Fibroblast of villous mesenchyme (primary cell): Measurements from ENCODE around the gene EEF1A2. TPM values are rescaled to one million over a fixed set of nuclear protein-coding genes. Genes with fewer than 3 reads are reported as not detected.

Experiments
- DNase-seq: peaks from one replicate; pipeline ENCODE4 v3.0.0-alpha.2; 2010; ENCODE audit warnings: low read depth
- H3K4me3 ChIP-seq: 2 replicates; pipeline ENCODE4 v1.5.1; 2011; ENCODE audit warnings: low read depth, mild to moderate bottlenecking, low read length
- total RNA-seq: library from RNA; depleted of rRNA; stranded (reverse); fragments of >200 nt; gene quantifications from 2 replicates; pipeline ENCODE4 v1.2.3, GENCODE V29; 2012
- TF ChIP-seq, protein P1 (sequence below): IDR thresholded peaks from 2 replicates; pipeline ENCODE4 v1.5.1; 2012; ENCODE audit warnings: low read depth, mild to moderate bottlenecking, low read length; ENCODE audit not compliant: insufficient read depth

EEF1A2 gene
- total RNA-seq, 1 donor: 0.43 TPM

DNA sequence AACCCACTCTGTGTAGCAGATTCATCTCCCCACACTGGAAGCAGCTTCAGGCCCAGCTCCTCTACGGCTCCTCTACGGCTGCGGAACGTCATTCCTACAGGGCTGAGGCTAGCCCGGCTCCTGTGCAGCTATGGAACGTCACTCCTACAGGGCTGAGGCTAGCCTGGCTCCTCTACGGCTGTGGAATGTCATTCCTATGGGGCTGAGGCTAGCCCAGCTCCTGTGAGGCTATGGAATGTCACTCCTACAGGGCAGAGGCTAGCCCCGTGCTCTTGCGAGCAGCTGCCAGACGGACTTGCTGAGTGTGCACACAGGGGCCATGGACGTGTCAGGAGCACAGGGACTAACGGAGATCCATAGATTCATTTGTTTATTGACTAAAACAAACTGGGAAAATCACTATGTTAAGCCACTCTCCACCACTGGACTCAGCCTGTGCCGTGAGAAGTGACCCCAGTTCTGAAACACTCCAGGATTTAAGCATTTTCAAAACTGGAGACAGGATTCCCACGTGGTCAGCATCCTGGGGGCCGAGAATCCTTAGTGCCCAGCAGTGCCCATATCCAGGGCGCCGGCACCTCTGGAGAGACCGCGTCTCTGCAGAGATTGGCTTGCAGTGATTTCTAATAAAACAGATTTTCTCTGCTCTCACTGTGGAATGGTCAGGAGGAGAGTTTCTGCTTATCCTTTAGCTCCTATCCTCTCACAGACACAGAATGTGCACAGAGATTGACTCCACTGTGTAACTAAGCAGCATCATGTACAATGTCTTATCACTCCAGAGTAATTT lies 31.4 kb downstream of the EEF1A2 start:
- H3K4me3 ChIP-seq: no peak overlapping the region
- no peak for DNase-seq
- TF ChIP-seq, protein P1, sequence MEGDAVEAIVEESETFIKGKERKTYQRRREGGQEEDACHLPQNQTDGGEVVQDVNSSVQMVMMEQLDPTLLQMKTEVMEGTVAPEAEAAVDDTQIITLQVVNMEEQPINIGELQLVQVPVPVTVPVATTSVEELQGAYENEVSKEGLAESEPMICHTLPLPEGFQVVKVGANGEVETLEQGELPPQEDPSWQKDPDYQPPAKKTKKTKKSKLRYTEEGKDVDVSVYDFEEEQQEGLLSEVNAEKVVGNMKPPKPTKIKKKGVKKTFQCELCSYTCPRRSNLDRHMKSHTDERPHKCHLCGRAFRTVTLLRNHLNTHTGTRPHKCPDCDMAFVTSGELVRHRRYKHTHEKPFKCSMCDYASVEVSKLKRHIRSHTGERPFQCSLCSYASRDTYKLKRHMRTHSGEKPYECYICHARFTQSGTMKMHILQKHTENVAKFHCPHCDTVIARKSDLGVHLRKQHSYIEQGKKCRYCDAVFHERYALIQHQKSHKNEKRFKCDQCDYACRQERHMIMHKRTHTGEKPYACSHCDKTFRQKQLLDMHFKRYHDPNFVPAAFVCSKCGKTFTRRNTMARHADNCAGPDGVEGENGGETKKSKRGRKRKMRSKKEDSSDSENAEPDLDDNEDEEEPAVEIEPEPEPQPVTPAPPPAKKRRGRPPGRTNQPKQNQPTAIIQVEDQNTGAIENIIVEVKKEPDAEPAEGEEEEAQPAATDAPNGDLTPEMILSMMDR: no peak

DNA sequence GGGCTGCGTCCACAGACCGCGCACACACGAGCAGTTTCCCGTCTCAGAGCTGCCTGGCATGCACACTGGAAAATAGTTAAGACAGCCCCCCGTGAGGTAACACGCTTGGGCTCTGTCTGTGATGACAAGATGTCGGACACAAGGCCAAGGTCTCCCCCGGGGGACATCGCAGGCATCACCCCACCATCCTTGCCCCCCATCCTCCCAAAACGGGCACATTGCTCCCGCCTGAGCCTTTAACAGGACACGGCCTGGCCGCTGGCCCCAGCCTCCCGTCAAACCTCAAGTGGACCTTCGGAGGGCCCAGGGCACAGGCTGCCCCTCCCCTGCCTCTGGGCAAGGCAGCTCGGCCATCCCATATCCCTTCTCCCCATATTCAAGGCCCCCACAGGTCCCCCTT lies 32.0 kb downstream of the EEF1A2 start:
- DNase-seq: no peak
- H3K4me3 ChIP-seq: no peak overlapping the region
- TF ChIP-seq, protein P1: no peak

DNA sequence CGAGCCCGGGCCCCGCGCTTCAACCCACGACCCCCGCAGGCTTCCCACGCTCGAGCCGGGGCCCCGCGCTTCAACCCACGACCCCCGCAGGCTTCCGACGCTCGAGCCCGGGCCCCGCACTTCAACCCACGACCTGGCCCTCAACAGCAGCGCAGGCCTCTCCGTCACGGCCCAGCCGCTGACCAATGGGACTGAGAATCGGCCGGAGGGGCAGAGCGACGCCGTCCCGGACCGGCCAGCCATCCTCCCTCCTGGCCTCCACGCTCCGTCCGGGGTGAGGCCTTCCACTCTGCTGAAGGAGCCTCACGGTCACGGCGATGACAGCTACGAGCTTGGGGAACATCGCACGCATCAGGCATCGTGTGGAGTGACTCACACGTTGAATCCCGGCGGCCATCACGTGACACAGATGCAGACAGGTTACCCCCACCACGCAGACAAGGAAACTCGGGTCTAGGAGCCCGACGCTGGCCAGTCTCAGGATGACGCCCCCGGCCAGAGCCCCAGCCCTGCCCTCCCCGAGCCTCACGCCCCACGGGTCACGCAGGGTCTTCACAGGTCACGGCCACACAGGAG lies 32.5 kb downstream of the EEF1A2 start:
- TF ChIP-seq, protein P1: no peak
- no peak for DNase-seq

DNA sequence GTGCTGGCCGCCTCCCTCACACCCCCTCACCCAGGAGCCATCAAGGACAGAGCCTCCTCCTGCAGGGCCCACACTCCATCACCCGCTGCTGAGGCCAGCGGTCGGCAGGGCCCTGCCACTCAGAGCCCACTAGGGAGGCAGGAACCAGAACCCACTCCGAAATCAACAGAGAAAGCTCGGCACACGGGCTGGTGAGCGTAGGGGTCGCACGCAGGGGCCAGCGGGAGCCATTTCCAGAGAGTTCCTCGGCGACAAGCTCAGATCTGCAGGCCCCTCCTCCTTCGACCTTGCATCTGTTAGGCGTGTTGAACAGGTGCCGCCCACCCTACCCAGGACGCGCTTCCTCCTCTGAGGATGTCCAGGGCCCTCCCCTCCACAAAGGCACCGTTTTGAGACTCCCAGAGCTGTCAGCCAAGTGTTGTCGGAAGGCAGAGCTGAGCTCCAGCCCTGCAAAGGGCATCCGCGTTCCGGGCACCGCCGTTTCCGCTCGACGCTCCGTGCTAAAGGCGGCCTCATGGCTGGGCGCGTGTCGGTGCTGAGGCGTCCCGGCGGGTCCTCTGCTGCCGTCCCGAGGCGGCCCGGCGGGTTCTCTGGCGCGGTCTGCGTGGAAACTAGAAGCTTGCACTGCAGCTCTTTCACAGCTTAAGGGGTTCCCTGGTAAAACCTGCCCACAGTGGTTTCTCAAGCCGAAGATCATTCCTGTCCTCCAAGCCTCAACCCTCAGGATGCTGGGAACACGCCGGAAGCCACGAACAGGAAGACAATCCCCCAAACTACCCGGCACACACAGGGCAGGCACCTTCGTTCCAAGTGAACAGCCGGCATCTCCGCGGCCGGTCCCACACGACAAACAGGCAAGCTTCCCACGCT lies 33.3 kb downstream of the EEF1A2 start:
- no peak for DNase-seq
- H3K4me3 ChIP-seq: no peak overlapping the region
- TF ChIP-seq, protein P1: no peak

More for the DNA sequence above, 32.5 kb downstream of the EEF1A2 start:
- no peak overlapping the region for H3K4me3 ChIP-seq

DNA sequence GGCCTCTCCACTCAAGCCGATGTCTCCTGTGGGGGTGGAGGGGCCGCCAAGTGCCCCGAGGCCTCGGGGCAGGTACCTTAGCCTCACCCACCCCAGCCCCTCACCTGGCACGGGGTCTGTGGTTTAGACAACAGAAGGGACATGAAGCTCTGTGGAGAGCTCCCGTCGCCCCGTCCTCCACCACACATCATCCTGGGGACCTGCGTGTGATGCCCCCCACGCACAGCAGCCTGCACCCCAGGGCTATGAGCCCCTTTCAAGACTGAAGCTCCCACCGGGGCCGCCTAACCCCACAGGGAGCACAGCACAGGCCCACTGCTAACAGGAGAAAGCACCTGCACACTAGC lies 34.6 kb downstream of the EEF1A2 start:
- DNase-seq: no peak
- TF ChIP-seq, protein P1: no peak
- no peak overlapping the region for H3K4me3 ChIP-seq

DNA sequence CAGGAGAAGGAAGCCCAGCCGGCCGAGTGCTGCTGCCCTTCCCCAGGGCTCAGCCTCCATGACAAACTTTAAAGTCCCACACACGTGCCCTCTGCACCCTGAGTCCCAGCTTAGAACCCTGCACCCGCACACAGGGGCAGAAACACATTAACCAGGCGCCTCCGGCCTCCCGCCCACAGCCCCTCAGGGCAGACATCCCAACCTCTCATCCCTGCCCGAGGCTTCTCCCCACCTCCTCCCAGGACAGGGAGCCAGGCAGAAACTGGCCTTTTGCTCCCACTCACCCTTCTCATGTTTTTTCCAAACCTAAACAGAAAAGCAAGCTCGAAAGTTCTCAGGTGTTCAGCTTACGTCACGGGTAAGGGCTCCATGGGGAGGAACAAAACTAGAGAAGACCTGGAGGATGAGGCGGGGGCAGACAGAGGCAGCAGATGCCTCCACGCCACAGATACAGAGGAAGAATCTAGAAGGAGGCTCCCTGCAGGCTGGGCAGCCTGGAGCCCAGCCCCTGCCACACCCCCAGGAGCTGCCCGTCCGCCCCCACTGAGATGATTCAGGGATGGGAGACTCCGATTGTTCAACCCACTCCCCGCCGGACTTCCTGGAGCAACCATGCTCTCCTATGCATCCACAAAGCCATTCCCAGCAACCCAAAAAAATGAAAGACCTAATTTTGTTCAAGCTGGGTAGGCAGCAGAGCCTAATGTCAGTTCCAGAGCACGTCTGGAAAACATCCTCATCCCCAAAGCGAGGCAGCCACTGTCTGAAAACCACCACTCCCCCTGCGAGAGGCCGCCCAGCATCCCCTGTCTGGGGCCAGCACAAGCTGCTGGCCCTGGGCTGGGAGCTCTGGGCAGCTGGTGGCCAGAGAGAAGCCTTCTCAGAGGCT lies 35.2 kb downstream of the EEF1A2 start:
- no peak overlapping the region for H3K4me3 ChIP-seq
- TF ChIP-seq, protein P1: no peak
- no peak for DNase-seq
